ENCODE measurements around the gene GPSM1. TPM values are rescaled to one million over a fixed set of nuclear protein-coding genes. Genes with fewer than 3 reads are reported as not detected.

Gene GPSM1
- total and polyA plus RNA-seq, 9 of the 15 experiments (the other 6 are each of a cell fraction or from before 2014, with no cell fraction given), result 0.04 to 14.2 (median 3.1) TPM

GRCh38 chr9:136342181-136343120 lies 15.1 kb downstream of the GPSM1 start (continued):
- TF ChIP-seq ZNF592 (IDR thresholded peaks at IDR 0.05) (no peak), ID3 (CRISPR knock-in tag; IDR thresholded peaks at IDR 0.05) (no peak), ID3 (tag; IDR thresholded peaks at IDR 0.05) (no peak), CCNT2 (IDR thresholded peaks at IDR 0.05; ENCODE audit: borderline replicate concordance, extremely low read depth, insufficient read length, low read depth, low read length) (peak; percentile 82), RBM17 (IDR thresholded peaks at IDR 0.05; ENCODE audit: borderline replicate concordance, low read depth, low read length) (no peak), ZNF224 (CRISPR knock-in tag; IDR thresholded peaks at IDR 0.05) (no peak), CREB1 (IDR thresholded peaks at IDR 0.05) (peak; percentile 71; the same call in 1 of the 2 replicates), CREB1 (CRISPR knock-in tag; IDR thresholded peaks at IDR 0.05) (no peak), ZNF707 (CRISPR knock-in tag; conservative IDR thresholded peaks at IDR 0.05) (no peak), ZNF407 (IDR thresholded peaks at IDR 0.05; ENCODE audit: low read depth) (no peak), DLX4 (CRISPR knock-in tag; IDR thresholded peaks at IDR 0.05) (no peak), HES1 (IDR thresholded peaks at IDR 0.05; ENCODE audit: low read depth) (no peak)

Measured in K562 (cell line).